Measurements from ENCODE around the gene RAB32.

RAB32 gene

DNA sequence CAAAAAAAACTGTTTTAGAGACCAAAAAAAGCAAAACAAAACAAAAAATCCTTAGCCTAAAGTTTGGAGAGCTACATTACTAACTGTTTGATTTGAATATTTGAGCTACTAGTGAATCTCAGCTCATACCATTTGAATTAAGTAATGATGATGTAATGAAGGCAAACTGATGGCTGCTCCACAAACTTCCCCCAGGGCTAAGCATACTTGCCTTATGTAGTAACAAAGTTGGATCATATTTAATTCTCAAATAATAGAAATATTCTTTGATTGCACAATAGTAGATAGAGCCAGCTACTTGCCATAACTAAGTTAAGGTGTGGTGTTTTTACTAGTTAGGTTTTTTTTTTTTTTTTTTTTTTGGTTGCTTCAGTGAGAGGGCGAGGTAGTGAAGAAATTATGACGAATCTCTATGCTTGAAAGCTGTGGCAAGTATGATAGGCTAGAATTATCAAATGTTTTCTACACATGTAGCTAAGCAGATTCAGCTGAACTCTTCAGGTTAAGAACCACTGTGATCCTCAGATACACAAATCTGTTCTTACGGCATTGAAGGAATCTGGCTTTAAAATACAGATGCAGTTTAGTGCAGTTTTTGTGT, 2.9 kb downstream of the RAB32 start:
- DNase-seq (ENCODE audit: extremely low read depth, insufficient read length), result no peak
- no peak for TF ChIP-seq CTCF (IDR thresholded peaks at IDR 0.05; ENCODE audit: insufficient read depth, low read length, poor library complexity, severe bottlenecking)
- no peak overlapping the region for H3K4me3 ChIP-seq (replicated peaks; ENCODE audit: low read depth, low read length)
- no peaks in the 10 kb centered on the region for H3K36me3 ChIP-seq (ENCODE audit: control insufficient read depth, insufficient read depth, low read length)
- H3K27me3 ChIP-seq (replicated peaks; ENCODE audit: control insufficient read depth, insufficient read depth, low read length), result no peaks in the 10 kb centered on the region

DNA sequence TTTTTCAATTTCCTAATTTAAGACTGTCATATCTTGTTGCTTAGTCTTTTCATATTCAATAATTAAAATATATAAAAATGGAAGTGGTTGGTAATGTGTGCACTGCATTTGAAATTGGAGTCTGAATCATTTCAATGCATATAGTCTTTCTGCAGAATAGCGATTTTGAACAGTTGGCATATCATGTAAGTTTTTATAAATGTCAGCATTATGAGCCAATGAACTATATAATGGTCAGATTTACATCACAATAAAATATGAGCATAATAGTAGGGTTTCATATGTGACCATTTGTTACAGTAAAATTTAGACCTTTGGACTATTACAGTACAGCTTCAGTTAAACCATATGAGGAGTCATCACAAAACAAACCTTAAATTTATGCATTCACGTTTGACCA, 4.3 kb downstream of the RAB32 start:
- DNase-seq (ENCODE audit: extremely low read depth, insufficient read length), result no peak
- no peak overlapping the region for H3K4me3 ChIP-seq (replicated peaks; ENCODE audit: low read depth, low read length)
- no peaks in the 10 kb centered on the region for H3K27me3 ChIP-seq (replicated peaks; ENCODE audit: control insufficient read depth, insufficient read depth, low read length)
- H3K36me3 ChIP-seq (ENCODE audit: control insufficient read depth, insufficient read depth, low read length), result no peaks in the 10 kb centered on the region
- no peak for TF ChIP-seq CTCF (IDR thresholded peaks at IDR 0.05; ENCODE audit: insufficient read depth, low read length, poor library complexity, severe bottlenecking)

DNA sequence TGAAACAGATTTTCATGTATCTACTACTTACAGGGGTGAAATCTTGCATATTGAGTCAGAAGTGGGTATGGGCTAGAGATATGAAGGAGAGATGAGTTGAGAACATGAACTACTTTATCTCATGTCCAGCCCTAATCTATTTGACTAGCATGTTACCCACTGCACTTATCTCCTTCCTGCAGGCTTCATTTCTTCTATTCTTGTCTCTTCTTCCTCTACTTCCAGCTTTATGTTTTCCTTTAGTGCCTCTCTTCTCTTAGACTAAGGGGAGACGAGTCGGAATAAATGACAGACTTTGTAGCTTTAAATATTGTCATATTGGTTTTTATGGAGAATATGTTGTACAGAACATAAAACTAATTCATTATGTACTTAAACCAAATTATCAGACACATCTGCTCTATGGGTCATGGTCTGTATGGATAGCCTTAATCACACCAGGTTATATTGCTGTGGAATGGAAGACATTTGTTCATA, 5.3 kb downstream of the RAB32 start:
- Histone ChIP-seq H3K27me3 (replicated peaks; ENCODE audit: control insufficient read depth, insufficient read depth, low read length) (no peaks in the 10 kb centered on the region), H3K4me3 (replicated peaks; ENCODE audit: low read depth, low read length) (no peak overlapping the region), H3K36me3 (ENCODE audit: control insufficient read depth, insufficient read depth, low read length) (no peaks in the 10 kb centered on the region)
- TF ChIP-seq CTCF (IDR thresholded peaks at IDR 0.05; ENCODE audit: insufficient read depth, low read length, poor library complexity, severe bottlenecking), result no peak
- no peak for DNase-seq (ENCODE audit: extremely low read depth, insufficient read length)

DNA sequence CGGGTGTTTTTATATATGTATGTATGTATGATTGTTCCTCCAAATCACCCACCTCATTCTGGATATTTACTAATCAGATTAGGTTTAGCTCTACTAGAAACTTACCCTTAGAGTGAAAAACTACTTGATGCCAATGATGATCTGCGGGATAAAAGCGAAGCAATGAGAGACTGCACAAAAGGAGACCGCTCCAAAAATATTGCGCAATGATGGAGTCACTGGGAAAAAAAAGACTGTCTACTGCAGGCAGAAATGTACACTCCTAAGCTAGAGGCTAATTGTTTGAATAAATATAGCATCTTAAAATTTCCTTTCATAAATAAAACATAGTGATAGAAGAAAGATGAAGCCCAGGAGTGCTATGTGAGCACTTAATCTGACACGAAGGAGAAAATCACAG, 7.3 kb downstream of the RAB32 start:
- Histone ChIP-seq H3K4me3 (replicated peaks; ENCODE audit: low read depth, low read length) (no peak overlapping the region), H3K36me3 (ENCODE audit: control insufficient read depth, insufficient read depth, low read length) (no peaks in the 10 kb centered on the region), H3K27me3 (replicated peaks; ENCODE audit: control insufficient read depth, insufficient read depth, low read length) (no peaks in the 10 kb centered on the region)
- DNase-seq (ENCODE audit: extremely low read depth, insufficient read length), result no peak
- TF ChIP-seq CTCF (IDR thresholded peaks at IDR 0.05; ENCODE audit: insufficient read depth, low read length, poor library complexity, severe bottlenecking), result no peak

DNA sequence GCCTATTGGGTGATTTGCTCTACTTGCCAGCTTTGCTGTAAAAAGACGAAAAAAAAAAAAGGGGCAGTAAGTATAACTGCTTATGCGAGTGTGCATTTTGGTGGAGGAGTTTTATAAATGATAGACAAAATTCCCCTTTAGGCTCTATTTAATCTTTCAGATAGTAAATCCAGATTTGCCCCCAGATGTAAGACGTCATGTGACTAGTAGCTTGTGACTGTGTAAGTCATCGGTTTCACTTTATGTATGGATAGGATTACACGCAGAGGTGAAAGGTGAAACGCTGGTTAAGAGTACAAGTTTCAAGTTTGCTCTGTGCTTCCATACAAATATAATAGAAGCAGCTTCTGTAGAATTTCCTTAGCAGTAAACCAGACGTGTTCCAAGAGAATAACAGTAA, 7.9 kb downstream of the RAB32 start:
- Histone ChIP-seq H3K4me3 (replicated peaks; ENCODE audit: low read depth, low read length) (no peak overlapping the region), H3K27me3 (replicated peaks; ENCODE audit: control insufficient read depth, insufficient read depth, low read length) (no peaks in the 10 kb centered on the region), H3K36me3 (ENCODE audit: control insufficient read depth, insufficient read depth, low read length) (no peaks in the 10 kb centered on the region)
- no peak for TF ChIP-seq CTCF (IDR thresholded peaks at IDR 0.05; ENCODE audit: insufficient read depth, low read length, poor library complexity, severe bottlenecking)
- no peak for DNase-seq (ENCODE audit: extremely low read depth, insufficient read length)
